H1 (cell line): ENCODE results near the gene ACTL10.

Experiments
- GABPA ChIP-seq: IDR thresholded peaks from 2 replicates; pipeline ENCODE4 v1.6.1; 2011; ENCODE audit warnings: mild to moderate bottlenecking, low read length, moderate library complexity, borderline replicate concordance; ENCODE audit not compliant: insufficient read depth
- MAX ChIP-seq: IDR thresholded peaks from 2 replicates; pipeline ENCODE4 v1.6.1; 2012; ENCODE audit warnings: inconsistent platforms
- RAD21 ChIP-seq, 2 experiments: IDR thresholded peaks in 1 of 2; conservative IDR thresholded peaks in 1 of 2; 2 replicates each; pipeline ENCODE4 v1.6.1; 2011; ENCODE audit warnings: low read depth in 2 of 2, low read length in 2 of 2, improper control_type of control experiment in 1 of 2, inconsistent platforms in 1 of 2, mild to moderate bottlenecking in 1 of 2, moderate library complexity in 1 of 2
- RNF2 ChIP-seq: fragments of 200-900, 300-1000 bp; sonication (generic); IDR thresholded peaks from 2 replicates; pipeline ENCODE4 v1.7.1; 2016; ENCODE audit warnings: borderline replicate concordance, low read depth, mild to moderate bottlenecking, antibody characterized with exemption, low read length; ENCODE audit not compliant: poor library complexity, severe bottlenecking; ENCODE audit errors: missing control alignments
- ZNF274 ChIP-seq: IDR thresholded peaks from 2 replicates; pipeline ENCODE4 v1.7.0; 2012; ENCODE audit warnings: low read length, borderline replicate concordance; ENCODE audit errors: extremely low read depth
- TF ChIP-seq, protein P1 (sequence below), 3 experiments: IDR thresholded peaks; 1 replicate in 2 of 3; 2 replicates in 1 of 3; pipeline versions ENCODE4 v1.5.1 to v1.6.1; 2011; ENCODE audit warnings: low read length in 3 of 3, mild to moderate bottlenecking in 3 of 3, inconsistent platforms in 2 of 3, low read depth in 1 of 3, moderate library complexity in 1 of 3; ENCODE audit not compliant: insufficient read depth in 1 of 3; ENCODE audit errors: control extremely low read depth in 1 of 3
- TF ChIP-seq, protein P2 (sequence below): IDR thresholded peaks from 2 replicates; pipeline ENCODE4 v1.6.1; 2011; ENCODE audit warnings: low read depth, mild to moderate bottlenecking, low read length; ENCODE audit not compliant: insufficient read depth
- TF ChIP-seq, protein P3 (sequence below): IDR thresholded peaks from 2 replicates; pipeline ENCODE4 v1.6.1; 2011; ENCODE audit warnings: low read length, improper control_type of control experiment

GRCh38 chr20:33645396-33645795 is 21.3 kb upstream of the ACTL10 start:
- TF ChIP-seq ZNF274, result no peak
- no peak for TF ChIP-seq RNF2
- TF ChIP-seq, protein P1, sequence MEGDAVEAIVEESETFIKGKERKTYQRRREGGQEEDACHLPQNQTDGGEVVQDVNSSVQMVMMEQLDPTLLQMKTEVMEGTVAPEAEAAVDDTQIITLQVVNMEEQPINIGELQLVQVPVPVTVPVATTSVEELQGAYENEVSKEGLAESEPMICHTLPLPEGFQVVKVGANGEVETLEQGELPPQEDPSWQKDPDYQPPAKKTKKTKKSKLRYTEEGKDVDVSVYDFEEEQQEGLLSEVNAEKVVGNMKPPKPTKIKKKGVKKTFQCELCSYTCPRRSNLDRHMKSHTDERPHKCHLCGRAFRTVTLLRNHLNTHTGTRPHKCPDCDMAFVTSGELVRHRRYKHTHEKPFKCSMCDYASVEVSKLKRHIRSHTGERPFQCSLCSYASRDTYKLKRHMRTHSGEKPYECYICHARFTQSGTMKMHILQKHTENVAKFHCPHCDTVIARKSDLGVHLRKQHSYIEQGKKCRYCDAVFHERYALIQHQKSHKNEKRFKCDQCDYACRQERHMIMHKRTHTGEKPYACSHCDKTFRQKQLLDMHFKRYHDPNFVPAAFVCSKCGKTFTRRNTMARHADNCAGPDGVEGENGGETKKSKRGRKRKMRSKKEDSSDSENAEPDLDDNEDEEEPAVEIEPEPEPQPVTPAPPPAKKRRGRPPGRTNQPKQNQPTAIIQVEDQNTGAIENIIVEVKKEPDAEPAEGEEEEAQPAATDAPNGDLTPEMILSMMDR (IDR thresholded peaks at IDR 0.05; ENCODE audit: control extremely low read depth in 1 of 3, insufficient read depth in 1 of 3, low read depth in 1 of 3, low read length in 3 of 3), result no peak
- TF ChIP-seq, protein P2, sequence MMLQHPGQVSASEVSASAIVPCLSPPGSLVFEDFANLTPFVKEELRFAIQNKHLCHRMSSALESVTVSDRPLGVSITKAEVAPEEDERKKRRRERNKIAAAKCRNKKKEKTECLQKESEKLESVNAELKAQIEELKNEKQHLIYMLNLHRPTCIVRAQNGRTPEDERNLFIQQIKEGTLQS, result no peak
- TF ChIP-seq, protein P3, sequence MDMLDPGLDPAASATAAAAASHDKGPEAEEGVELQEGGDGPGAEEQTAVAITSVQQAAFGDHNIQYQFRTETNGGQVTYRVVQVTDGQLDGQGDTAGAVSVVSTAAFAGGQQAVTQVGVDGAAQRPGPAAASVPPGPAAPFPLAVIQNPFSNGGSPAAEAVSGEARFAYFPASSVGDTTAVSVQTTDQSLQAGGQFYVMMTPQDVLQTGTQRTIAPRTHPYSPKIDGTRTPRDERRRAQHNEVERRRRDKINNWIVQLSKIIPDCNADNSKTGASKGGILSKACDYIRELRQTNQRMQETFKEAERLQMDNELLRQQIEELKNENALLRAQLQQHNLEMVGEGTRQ, result no peak
- TF ChIP-seq MAX, result no peak
- no peak for TF ChIP-seq GABPA
- no peak for TF ChIP-seq RAD21 (IDR thresholded peaks at IDR 0.05 in 1 of 2, conservative IDR thresholded peaks at IDR 0.05 in 1 of 2; ENCODE audit: low read depth in 2 of 2, low read length in 2 of 2)
